T-helper 1 cell treated with Interleukin-12 subunit alpha and Interleukin-12 subunit beta and Interleukin-4 antibody, amounts not matched to agents 30 μg/mL and 1 μg/mL, for 36 hours (primary cell): ENCODE data around the gene S1PR2.

Experiments used
- H3K27ac Mint-ChIP-seq: one replicate; pipeline ENCODE4 v1.8.0; 2021; ENCODE audit warnings: mild to moderate bottlenecking, mixed read lengths
- H3K27me3 Mint-ChIP-seq: one replicate; pipeline ENCODE4 v1.8.0; 2021; ENCODE audit warnings: low read depth, mixed read lengths
- H3K36me3 Mint-ChIP-seq: one replicate; pipeline ENCODE4 v1.8.0; 2021; ENCODE audit warnings: low read depth, mixed read lengths
- H3K4me1 Mint-ChIP-seq: one replicate; pipeline ENCODE4 v1.8.0; 2021; ENCODE audit warnings: low read depth, mixed read lengths
- H3K4me3 Mint-ChIP-seq: one replicate; pipeline ENCODE4 v1.8.0; 2021; ENCODE audit warnings: mild to moderate bottlenecking, moderate library complexity, mixed read lengths
- H3K9me3 Mint-ChIP-seq: one replicate; pipeline ENCODE4 v1.8.0; 2021; ENCODE audit warnings: mixed read lengths

The S1PR2 gene

GRCh38 chr19:10230861-10231611 lies at the start of gene S1PR2:
TSS of gene S1PR2 (minus strand) at chr19:10231331. CDS start at chr19:10224905, 6,426 bp downstream.
- peak within 1 kb of the TSS; percentile 75 for H3K27ac Mint-ChIP-seq
- H3K36me3 Mint-ChIP-seq: no peaks in the 10 kb centered on the region
- H3K27me3 Mint-ChIP-seq: no peaks in the 10 kb centered on the region
- H3K9me3 Mint-ChIP-seq: no peaks in the 10 kb centered on the region
- H3K4me3 Mint-ChIP-seq: peak within 1 kb of the TSS; percentile 86
- H3K4me1 Mint-ChIP-seq: peaks cover 17% of the 10 kb centered on the region

GRCh38 chr19:10279737-10280442 lies 48.8 kb upstream of the S1PR2 start:
- Mint-ChIP-seq H3K4me3 (no peak overlapping the region), H3K27ac (peak overlapping the region; percentile 78), H3K9me3 (no peaks in the 10 kb centered on the region), H3K4me1 (peaks cover 17% of the 10 kb centered on the region), H3K27me3 (no peaks in the 10 kb centered on the region), H3K36me3 (peaks cover 40% of the 10 kb centered on the region)

- Mint-ChIP-seq H3K27ac (no peak overlapping the region), H3K27me3 (no peaks in the 10 kb centered on the region), H3K4me1 (peaks cover 19% of the 10 kb centered on the region), H3K36me3 (peaks cover 42% of the 10 kb centered on the region), H3K4me3 (peak overlapping the region; percentile 30), H3K9me3 (no peaks in the 10 kb centered on the region)
These were observed 47.8 kb upstream of the S1PR2 start for GRCh38 chr19:10278935-10279334.

GRCh38 chr19:10277795-10278589 lies 46.9 kb upstream of the S1PR2 start:
- Mint-ChIP-seq H3K36me3 (peaks cover 35% of the 10 kb centered on the region), H3K27me3 (no peaks in the 10 kb centered on the region), H3K9me3 (no peaks in the 10 kb centered on the region), H3K4me3 (no peak overlapping the region), H3K27ac (no peak overlapping the region), H3K4me1 (peaks cover 20% of the 10 kb centered on the region)

GRCh38 chr19:10274589-10274988 lies 43.5 kb upstream of the S1PR2 start:
- Mint-ChIP-seq H3K4me1 (peaks cover 23% of the 10 kb centered on the region), H3K27ac (peak overlapping the region; percentile 59), H3K4me3 (peak overlapping the region; percentile 67), H3K9me3 (no peaks in the 10 kb centered on the region), H3K36me3 (peaks cover 30% of the 10 kb centered on the region), H3K27me3 (no peaks in the 10 kb centered on the region)

- Mint-ChIP-seq H3K4me3 (peak overlapping the region; percentile 90), H3K9me3 (no peaks in the 10 kb centered on the region), H3K36me3 (peaks cover 16% of the 10 kb centered on the region), H3K27ac (peak overlapping the region; percentile 90), H3K27me3 (no peaks in the 10 kb centered on the region), H3K4me1 (peaks cover 24% of the 10 kb centered on the region)
These were observed 40.5 kb upstream of the S1PR2 start for GRCh38 chr19:10271543-10272086.

GRCh38 chr19:10270616-10271394 lies 39.7 kb upstream of the S1PR2 start, which contains the start of gene ICAM1:
TSS of gene ICAM1 (plus strand) at chr19:10271120. CDS start at chr19:10271160, 40 bp downstream.
- Mint-ChIP-seq H3K36me3 (peaks cover 16% of the 10 kb centered on the region), H3K4me1 (peaks cover 24% of the 10 kb centered on the region)

GRCh38 chr19:10270180-10270615 lies 39.1 kb upstream of the S1PR2 start:
- Mint-ChIP-seq H3K9me3 (no peaks in the 10 kb centered on the region), H3K4me3 (peak overlapping the region; percentile 90), H3K4me1 (peaks cover 23% of the 10 kb centered on the region), H3K27me3 (no peaks in the 10 kb centered on the region), H3K36me3 (peaks cover 14% of the 10 kb centered on the region), H3K27ac (peak overlapping the region; percentile 90)

More at GRCh38 chr19:10270616-10271394, 39.7 kb upstream of the S1PR2 start, which contains the start of gene ICAM1:
- Mint-ChIP-seq H3K27ac (peak within 1 kb of the TSS; percentile 90), H3K9me3 (no peaks in the 10 kb centered on the region), H3K27me3 (no peaks in the 10 kb centered on the region), H3K4me3 (peak within 1 kb of the TSS; percentile 90)

- peaks cover 7% of the 10 kb centered on the region for H3K36me3 Mint-ChIP-seq
- H3K27me3 Mint-ChIP-seq: no peaks in the 10 kb centered on the region
- H3K9me3 Mint-ChIP-seq: no peaks in the 10 kb centered on the region
- H3K4me1 Mint-ChIP-seq: peaks cover 19% of the 10 kb centered on the region
- H3K4me3 Mint-ChIP-seq: peak overlapping the region; percentile 90
- H3K27ac Mint-ChIP-seq: peak overlapping the region; percentile 90
These were observed 38.4 kb upstream of the S1PR2 start for GRCh38 chr19:10269333-10270179.

GRCh38 chr19:10268071-10268470 lies 36.9 kb upstream of the S1PR2 start:
- H3K36me3 Mint-ChIP-seq: peaks cover 3% of the 10 kb centered on the region
- peaks cover 16% of the 10 kb centered on the region for H3K4me1 Mint-ChIP-seq
- H3K27me3 Mint-ChIP-seq: no peaks in the 10 kb centered on the region
- H3K4me3 Mint-ChIP-seq: no peak overlapping the region
- H3K9me3 Mint-ChIP-seq: no peaks in the 10 kb centered on the region
- no peak overlapping the region for H3K27ac Mint-ChIP-seq

- no peaks in the 10 kb centered on the region for H3K27me3 Mint-ChIP-seq
- H3K4me3 Mint-ChIP-seq: no peak overlapping the region
- no peak overlapping the region for H3K27ac Mint-ChIP-seq
These were observed 35.6 kb upstream of the S1PR2 start for GRCh38 chr19:10266706-10267105.

GRCh38 chr19:10262771-10263170 lies 31.6 kb upstream of the S1PR2 start:
- no peak overlapping the region for H3K27ac Mint-ChIP-seq
- H3K4me3 Mint-ChIP-seq: no peak overlapping the region
- peaks cover 17% of the 10 kb centered on the region for H3K4me1 Mint-ChIP-seq
- H3K36me3 Mint-ChIP-seq: peaks cover 5% of the 10 kb centered on the region
- H3K9me3 Mint-ChIP-seq: no peaks in the 10 kb centered on the region
- H3K27me3 Mint-ChIP-seq: no peaks in the 10 kb centered on the region

More at GRCh38 chr19:10266706-10267105, 35.6 kb upstream of the S1PR2 start:
- Mint-ChIP-seq H3K36me3 (peaks cover 3% of the 10 kb centered on the region), H3K9me3 (no peaks in the 10 kb centered on the region), H3K4me1 (peaks cover 11% of the 10 kb centered on the region)

GRCh38 chr19:10260141-10260584 lies 29.0 kb upstream of the S1PR2 start:
- Mint-ChIP-seq H3K36me3 (peaks cover 16% of the 10 kb centered on the region), H3K4me1 (peaks cover 17% of the 10 kb centered on the region), H3K27me3 (no peaks in the 10 kb centered on the region), H3K27ac (peak overlapping the region; percentile 89), H3K9me3 (no peaks in the 10 kb centered on the region), H3K4me3 (peak overlapping the region; percentile 60)
